ENCODE data around the gene TNNI3.
"Not testable (repeated sequence)": the region's sequence is repeated elsewhere in the genome, so short reads cannot be mapped to it uniquely, and the experiment has no call there.

The TNNI3 gene

GRCh38 chr19:55157064-55157908, at the start of gene TNNI3:
TSS of gene TNNI3 (minus strand) at chr19:55157732. CDS start at chr19:55157589, 143 bp downstream.
- DNase-seq: no peak

- no peak for DNase-seq
These were observed 49.4 kb upstream of the TNNI3 start for GRCh38 chr19:55206664-55207500.

- not testable (repeated sequence) for DNase-seq
These were observed 44.7 kb upstream of the TNNI3 start for GRCh38 chr19:55202199-55202598.

GRCh38 chr19:55199620-55200204, 42.2 kb upstream of the TNNI3 start:
- no peak for DNase-seq

GRCh38 chr19:55198651-55199050, 41.1 kb upstream of the TNNI3 start:
- DNase-seq: no peak

- no peak for DNase-seq
These were observed 40.0 kb upstream of the TNNI3 start for GRCh38 chr19:55197528-55197927.

- DNase-seq: no peak
These were observed 39.3 kb upstream of the TNNI3 start for GRCh38 chr19:55196803-55197202.

GRCh38 chr19:55193481-55193880, 35.9 kb upstream of the TNNI3 start:
- DNase-seq: no peak

- DNase-seq: no peak
These were observed 31.9 kb upstream of the TNNI3 start for GRCh38 chr19:55189403-55189835.

- DNase-seq: no peak
These were observed 31.1 kb upstream of the TNNI3 start for GRCh38 chr19:55188625-55189024.

GRCh38 chr19:55186080-55186479, 28.5 kb upstream of the TNNI3 start:
- no peak for DNase-seq

GRCh38 chr19:55181740-55182139, 24.2 kb upstream of the TNNI3 start:
- DNase-seq: no peak

- peak; percentile 32 to 42 (median 38) for DNase-seq
These were observed 22.3 kb upstream of the TNNI3 start, which contains the start of gene SYT5 for GRCh38 chr19:55179606-55180484. TSS of gene SYT5 (minus strand) at chr19:55180289. CDS start at chr19:55179041, 1,248 bp downstream.

- DNase-seq: peak; percentile 73 to 85 (median 78)
These were observed 21.5 kb upstream of the TNNI3 start for GRCh38 chr19:55178781-55179599.

- DNase-seq: no peak
These were observed 18.5 kb upstream of the TNNI3 start for GRCh38 chr19:55176076-55176475.

GRCh38 chr19:55175117-55175867, 17.8 kb upstream of the TNNI3 start:
- DNase-seq: no peak

GRCh38 chr19:55174425-55175116, 17.0 kb upstream of the TNNI3 start:
- DNase-seq: no peak

- no peak for DNase-seq
These were observed 16.3 kb upstream of the TNNI3 start for GRCh38 chr19:55173714-55174409.

GRCh38 chr19:55173186-55173713, 15.7 kb upstream of the TNNI3 start:
- DNase-seq: no peak

All from activated CD4-positive, CD25-positive, alpha-beta regulatory T cell (primary cell).